GM21423 (cell line): ENCODE measurements around the gene HLTF.
"Not testable (repeated sequence)": the region's sequence is repeated elsewhere in the genome, so short reads cannot be mapped to it uniquely, and the experiment has no call there.

Experiments used
- ATAC-seq: cut with Tn5 transposase; IDR thresholded peaks from one replicate; pipeline ENCODE4 v1.9.1; 2021; ENCODE audit warnings: mild to moderate bottlenecking, moderate library complexity; ENCODE audit not compliant: unreplicated experiment

The HLTF gene, protein sequence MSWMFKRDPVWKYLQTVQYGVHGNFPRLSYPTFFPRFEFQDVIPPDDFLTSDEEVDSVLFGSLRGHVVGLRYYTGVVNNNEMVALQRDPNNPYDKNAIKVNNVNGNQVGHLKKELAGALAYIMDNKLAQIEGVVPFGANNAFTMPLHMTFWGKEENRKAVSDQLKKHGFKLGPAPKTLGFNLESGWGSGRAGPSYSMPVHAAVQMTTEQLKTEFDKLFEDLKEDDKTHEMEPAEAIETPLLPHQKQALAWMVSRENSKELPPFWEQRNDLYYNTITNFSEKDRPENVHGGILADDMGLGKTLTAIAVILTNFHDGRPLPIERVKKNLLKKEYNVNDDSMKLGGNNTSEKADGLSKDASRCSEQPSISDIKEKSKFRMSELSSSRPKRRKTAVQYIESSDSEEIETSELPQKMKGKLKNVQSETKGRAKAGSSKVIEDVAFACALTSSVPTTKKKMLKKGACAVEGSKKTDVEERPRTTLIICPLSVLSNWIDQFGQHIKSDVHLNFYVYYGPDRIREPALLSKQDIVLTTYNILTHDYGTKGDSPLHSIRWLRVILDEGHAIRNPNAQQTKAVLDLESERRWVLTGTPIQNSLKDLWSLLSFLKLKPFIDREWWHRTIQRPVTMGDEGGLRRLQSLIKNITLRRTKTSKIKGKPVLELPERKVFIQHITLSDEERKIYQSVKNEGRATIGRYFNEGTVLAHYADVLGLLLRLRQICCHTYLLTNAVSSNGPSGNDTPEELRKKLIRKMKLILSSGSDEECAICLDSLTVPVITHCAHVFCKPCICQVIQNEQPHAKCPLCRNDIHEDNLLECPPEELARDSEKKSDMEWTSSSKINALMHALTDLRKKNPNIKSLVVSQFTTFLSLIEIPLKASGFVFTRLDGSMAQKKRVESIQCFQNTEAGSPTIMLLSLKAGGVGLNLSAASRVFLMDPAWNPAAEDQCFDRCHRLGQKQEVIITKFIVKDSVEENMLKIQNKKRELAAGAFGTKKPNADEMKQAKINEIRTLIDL

DNA sequence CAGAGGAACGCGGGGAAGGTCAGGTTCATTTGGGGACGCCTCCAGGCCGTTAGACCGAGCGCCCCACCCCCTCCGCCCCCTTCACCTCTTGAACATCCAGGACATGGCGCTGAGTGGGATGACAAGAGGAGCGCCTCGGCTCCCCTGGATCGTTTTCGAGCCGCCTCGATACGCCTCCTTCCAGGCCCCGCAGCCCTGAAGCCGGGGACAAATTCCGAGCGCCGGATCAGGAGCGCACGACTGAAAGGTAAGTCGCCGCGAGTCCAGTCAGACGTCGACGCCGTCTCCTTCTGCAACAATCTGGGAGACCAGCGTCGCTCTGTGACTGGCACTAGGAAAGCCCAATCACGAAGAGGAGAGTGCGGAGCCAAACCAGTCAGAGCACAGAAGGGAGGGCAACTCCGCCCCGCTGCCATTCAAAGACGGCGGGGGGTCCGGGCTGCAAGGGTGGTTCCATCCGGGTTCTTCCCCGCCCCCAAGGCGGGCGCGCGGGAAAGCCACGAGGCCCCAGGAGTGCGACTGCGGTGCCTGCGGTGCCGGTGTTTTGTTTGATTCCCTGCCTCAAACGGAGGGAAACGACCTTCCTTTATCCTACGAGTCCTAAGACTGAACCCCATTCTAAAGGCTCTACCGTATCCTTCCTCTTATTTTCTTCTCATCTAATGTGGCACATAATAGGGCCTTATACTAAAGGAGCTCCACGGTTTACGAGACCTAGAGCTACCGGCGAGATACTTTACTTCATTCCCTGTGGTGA is at the start of gene HLTF:
TSS of gene HLTF (minus strand) at position 302 of the 757 bp plus-strand sequence. CDS start at position 105, 197 bp downstream.
- peak; percentile 99 for ATAC-seq

DNA sequence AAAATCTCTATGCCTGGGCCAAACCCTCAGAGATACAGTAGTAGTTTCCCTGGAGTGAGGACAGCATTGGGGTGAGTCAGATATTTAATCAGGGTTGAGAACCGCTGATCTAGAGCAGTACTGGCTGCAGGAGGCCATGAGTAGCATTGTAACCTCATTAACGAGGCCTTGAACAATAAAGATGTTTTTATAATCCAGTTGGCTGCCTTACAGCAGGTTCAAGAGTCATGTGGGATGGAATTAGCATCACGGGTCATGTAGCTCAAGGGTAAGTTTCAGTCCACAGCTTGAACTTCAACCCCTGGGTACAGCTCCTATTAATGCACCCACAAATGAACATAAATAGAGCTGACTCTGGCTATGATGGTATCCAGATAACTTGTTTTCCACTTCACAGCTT is 48.2 kb upstream of the HLTF start:
- no peak for ATAC-seq

DNA sequence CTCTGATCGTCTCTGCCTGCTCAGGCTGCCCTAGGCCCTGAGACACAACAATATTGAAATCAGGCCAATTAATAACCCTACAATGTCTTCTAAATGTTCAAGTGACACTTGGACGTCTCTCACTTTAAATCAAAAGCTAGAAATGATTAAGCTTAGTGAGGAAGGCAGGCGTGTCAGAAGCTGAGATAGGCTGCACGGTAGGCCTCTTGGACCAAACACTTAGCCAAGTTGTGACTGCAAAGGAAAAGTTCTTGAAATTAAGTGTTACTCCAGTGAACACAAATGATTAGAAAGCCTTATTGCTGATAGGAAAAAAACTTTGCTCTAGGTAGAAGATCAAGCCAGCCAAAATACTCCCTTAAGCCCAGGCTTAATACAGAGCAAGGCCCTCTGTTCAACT is 45.3 kb upstream of the HLTF start:
- no peak for ATAC-seq

DNA sequence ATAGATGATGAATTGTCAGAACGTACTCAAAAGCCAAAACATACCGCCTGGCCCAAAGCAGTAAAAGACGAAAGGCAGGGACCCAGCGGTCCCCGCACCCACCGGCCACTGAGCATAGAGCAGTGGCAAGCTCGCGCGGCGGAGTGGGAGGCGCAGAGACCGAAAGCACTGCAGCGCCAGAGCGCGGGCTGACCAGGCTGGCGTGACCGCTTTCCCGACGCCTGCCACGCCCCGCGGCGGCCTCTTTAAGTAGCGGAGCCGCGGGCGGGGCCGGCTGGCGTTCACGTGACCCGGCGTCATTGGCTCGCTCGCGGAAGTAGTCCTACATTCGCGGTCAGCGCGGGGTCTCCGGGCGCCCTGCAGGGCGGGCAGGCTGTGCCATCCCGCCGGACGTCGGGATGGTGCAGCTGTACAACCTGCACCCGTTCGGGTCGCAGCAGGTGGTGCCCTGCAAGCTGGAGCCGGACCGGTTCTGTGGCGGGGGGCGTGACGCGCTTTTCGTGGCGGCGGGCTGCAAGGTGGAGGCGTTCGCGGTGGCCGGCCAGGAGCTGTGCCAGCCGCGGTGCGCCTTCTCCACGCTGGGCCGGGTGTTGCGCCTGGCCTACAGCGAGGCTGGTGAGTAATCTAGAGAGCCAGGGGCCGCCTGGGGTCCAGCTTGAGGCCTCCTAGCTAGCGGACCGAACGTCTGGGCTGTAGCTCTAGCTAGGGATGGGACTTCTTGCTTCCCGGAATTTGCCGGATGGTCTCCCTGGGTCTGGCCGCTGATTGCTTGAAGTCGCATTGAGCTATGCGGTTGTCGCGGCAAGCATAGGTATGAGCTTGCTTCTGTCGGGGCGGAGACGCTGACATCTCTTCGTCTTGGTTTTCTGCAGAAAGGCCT is 43.2 kb upstream of the HLTF start, which contains the start of gene HPS3:
TSS of gene HPS3 (plus strand) at position 313 of the 880 bp plus-strand sequence. CDS start at position 399, 86 bp downstream.
- peak; percentile 96 for ATAC-seq

DNA sequence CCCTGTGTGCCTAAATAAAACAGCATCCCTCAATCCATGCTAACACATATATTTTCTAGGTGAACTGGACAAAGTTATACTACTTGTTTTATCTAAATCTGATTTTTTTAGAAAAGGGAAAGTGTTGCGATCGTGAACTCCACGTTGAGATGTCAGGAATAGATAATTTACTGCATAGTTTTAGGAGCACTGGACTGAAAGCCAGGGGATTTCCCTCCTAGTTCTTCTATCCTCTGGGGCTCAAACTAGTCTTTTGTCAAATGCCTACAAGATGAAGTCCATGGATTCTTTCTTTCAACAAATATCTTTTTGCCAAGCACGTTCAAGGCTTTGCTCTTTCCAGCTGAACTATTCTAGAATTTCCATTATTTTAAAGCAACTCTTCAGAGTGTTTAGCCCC is 42.5 kb upstream of the HLTF start:
- no peak for ATAC-seq

DNA sequence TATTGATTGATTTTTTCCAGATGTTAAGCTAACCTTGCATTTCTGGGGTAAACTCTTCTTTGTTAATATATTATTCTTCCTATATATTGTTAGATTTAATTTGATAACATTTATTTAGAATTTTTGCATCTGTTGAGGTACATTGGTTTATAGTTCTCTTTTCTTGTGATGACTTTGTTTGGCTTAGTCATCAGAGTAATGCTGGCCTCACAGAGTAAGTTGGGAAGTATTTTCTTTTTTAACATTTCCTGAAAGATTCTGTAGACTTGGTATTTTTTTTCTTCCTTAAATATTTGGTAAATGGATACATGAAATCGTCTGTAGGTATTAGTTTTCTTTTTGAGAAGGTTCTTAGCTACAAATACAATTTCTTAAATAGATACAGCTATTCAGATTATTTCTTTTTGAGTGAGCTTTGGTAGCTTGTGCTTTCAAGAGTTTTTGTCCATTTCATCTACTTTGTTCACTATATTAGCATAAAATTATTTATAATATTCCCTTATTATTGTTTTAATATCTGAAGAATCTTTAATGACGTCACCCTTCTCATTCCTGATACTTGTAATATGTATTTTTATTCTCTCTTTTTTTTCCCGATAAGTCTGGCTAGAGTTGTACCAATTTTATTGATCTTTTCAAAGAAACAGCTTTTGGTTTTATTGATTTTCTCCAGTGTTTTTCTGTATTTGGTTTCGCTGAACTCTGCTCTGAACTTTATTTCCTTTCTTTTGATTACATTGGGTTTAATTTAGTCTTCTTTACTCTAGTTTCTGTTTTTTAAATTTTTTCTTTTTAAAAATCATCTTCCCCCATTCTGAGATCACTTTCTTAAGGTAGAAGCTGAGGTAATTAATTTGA is 36.6 kb upstream of the HLTF start:
- no peak for ATAC-seq

DNA sequence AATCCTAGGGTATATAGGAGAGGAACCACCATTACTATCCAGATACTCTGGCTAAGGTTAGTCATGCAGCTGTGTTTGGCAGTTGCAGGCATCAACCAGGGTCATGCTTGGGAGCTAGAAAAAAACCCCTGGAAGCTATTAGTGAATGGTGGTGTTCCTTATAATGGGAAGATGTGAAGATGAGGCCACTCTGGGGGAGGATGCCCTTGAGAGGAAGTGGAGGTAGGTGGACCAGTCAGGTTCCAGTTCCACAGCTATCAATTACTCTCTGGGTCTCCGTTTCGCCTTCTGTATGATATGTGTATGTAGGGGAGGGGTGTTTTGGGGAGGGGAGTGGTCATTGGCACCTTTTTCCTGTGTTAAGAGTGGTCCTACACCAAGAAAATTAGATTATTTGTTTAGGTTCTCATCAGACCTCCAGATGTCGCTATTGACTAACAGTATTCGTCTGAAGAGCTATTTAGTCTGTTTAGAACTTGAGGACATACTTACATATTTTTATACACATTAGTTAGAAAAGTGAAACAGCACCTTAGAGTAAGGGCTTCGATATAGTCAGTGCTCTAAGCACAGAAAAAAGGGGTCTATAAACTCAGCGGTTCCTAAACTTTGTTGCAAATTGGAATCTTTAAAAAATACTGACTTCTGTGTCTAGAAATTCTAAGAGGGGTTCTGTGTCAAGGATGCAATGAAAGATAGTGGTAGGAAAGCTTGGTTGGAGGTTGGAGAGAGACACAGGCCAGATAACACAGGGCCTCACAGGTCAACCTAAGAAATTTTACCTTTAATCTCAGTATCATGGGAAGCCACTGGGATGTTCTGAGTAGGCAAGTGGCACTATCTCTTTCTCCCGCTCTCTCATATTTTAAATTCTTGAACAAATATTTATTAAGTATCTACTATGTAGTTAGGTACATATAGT is 34.0 kb upstream of the HLTF start:
- peak; percentile 63 for ATAC-seq

DNA sequence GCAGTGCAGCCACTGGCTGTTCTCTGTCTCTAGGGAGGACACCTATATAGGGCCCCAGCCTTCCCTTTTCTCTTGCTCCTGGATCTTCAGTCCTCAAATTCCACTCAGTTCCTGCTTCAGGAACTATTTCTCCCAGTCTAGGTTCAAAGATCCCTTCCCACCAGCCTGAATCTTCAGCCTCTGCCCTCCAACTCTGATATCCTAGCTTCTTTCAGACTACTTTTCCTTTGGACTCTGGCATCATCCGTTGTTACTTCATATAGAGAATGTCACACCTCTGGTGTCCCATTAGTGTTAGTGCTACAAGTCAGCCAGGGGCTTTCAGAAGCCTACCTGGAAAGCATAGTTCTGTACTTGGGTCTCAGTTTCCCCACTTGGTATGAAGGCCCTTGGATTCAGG is 33.1 kb upstream of the HLTF start:
- ATAC-seq, result no peak

DNA sequence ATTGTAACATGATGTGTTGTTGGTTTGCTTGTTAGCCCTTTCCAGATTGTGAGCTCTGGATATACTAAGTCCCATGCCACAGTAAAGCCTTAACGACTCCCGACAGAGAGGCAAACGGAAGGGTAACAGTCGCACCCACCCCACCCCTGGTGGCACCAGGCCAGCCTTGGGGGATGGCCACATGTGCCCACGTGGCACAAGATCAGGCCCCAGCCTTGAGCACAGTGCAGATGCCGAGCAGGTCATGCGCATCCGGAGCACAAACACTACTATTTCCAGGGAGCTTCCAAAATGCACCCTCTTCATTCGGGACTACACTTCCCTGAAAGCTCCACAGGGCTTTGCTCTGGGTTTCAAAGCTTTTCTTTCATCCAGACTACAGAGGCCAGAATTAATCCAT is 32.4 kb upstream of the HLTF start:
- no peak for ATAC-seq

DNA sequence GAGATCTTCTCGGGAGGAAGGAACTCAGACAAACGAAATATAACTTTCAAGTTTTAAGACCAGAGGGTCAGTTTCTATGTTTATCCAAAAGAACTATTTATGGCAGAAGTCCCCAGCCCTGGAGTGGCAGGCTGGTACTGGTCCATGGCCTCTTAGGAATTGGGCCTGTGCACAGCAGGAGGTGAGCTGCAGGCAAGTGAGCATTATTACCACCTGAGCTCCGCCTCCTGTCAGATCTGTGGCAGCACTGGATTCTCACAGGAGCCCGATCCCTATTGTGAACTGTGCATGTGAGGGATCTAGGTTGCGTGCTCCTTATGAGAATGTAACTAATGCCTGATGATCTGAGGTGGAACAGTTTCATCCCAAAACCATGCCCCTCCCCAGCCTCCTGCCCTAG is 28.8 kb upstream of the HLTF start:
- ATAC-seq, result no peak

DNA sequence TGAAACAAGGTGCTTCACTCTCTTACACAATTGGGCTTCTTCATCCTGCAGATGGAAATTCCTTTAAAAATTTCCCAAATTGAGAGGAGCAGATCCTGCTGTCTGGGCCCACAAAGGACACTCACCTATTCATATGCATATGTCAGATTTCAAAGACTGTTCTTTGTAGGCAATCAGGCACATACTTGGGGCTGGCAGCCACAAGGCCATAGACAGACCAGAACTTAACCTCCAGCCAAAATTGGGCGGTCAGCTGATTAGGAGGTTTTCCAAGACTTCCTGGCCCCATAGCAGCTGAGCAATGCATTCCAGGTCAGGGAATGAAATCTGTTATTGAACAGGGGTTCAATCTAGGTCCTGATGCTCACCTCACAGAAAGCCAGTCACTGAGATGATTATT is 28.1 kb upstream of the HLTF start:
- no peak for ATAC-seq

DNA sequence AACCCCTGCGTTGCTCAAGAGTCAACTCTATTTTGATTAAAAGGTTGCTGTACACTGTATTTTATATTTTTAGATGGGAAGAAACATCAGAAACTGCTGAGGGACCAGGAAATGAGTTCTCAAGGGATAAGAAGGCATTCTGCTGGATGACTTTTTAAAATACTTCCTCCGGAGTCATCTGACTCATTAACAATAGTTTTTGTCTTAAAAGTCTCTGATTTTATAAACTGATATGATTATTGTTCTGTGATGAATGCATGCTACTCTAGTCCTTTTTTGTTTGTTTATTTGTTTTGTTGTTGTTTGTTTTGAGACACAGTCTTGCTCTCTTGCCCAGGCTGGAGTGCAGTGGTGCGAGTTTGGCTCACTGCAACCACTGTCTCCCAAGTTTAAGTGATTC is 18.2 kb upstream of the HLTF start:
- no peak for ATAC-seq

DNA sequence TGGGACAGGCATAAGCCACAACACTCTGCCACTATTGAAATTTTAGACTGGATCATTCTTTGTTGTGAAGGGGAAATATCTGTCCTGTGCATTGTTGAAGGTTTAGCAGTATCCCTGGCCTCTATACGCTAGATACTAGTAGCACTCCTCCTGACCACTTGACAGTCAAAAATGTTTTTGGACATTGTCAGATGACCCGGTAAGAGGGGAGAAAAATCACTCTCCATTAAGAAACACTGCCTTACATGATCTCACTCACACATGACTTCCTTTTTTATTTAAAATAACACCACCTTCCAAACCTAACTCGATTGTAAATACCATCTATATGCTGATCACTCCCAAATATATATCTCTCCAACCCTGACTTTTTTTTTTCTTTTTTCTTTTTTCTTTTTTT is 15.3 kb upstream of the HLTF start:
- ATAC-seq, result no peak

DNA sequence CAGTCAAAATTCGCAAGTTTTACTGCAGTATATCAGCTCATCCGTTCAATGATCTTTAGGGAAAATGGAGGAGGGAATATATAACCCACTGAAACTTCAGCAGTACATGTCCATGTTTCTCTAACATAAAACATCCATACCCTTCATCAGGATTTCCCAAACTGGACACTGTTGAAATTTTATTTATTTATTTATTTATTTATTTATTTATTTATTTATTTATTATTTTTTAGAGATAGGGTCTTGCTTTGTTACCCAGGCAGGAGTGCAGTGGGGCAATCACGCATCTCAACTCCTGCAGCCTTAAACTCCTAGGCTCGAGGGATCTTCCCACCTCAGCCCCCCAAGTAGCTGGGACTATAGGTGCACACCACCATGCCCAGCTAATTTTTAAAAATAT is 14.8 kb upstream of the HLTF start:
- ATAC-seq, result no peak

DNA sequence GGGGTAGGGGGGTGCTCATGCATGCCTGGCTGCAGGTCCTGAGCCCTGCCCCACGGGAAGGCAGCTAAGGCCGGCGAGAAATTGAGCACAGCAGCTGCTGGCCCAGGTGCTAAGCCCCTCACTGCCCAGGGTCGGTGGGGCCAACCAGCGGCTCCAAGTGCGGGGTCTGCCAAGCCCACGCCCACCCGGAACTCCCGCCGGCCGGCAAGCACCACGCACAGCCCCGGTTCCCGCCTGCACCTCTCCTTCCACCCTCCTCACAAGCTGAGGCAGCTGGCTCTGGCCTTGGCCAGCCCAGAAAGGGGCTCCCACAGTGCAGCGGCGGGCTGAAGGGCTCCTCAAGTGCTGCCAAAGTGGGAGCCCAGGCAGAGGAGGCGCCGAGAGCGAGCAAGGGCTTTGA is 11.7 kb upstream of the HLTF start:
- not testable (repeated sequence) for ATAC-seq

DNA sequence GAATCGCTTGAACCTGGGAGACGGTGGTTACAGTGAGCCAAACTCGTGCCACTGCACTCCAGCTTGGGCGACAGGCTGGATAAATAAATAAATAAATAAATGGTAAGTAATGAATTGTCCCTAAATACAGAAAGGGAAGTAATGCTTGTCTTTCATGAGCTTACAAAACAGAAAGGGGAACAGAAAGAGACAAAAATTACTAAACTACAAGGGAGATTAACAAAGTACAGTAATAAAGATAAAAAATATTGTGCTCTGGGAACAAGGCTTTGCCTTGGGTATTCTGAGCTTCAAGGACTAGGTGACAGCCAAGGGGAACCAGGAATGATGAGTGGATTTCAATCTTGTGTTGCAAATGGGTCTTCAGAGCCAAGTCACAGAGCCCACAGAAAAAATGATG is 9.2 kb upstream of the HLTF start:
- peak; percentile 93 for ATAC-seq

DNA sequence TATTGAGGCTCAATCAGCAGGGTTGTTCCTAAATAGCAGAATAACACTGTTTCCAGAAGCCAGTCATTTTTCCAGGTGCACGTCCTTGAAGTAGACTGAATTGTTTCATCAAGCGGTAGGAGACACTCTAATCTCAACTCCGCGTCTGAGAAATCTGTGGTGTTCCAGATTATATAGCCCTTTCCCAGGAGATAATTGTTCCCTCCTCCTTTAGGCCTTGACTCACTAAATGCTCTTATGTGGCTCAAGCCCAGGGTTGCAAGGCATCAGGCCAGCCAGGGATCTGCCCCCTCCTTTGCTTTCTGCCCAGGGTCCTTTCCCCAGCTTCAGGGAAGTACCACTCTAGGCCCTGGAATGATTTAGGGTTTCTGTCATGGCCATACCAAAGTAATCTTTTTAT is 5.7 kb upstream of the HLTF start:
- ATAC-seq, result no peak

DNA sequence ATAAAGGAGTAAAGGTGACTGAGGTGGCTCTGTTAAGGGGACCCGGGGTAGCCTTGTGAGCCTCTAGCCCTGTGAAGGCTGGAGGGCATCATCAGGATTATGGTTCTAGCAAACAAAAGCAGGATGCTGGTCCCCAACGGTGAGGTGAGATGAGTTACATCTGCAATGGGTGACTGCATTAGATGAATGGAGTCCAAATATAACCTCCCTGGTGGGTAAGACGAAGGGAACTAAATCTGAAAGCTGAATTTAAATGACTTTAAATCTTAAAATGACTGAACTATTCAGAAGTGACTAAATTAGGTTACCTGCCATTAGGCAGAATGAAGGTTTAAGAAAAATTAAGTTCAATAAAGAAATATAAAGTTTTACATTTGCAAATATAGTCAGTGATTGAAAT is 4.6 kb upstream of the HLTF start:
- no peak for ATAC-seq
